ENCODE data around the gene RGMB. TPM values are rescaled to one million over a fixed set of nuclear protein-coding genes. Genes with fewer than 3 reads are reported as not detected.

RGMB gene
- total and polyA plus RNA-seq, 2 of the 13 experiments (the other 11 are each of a cell fraction or from before 2014, with no cell fraction given), result 3.0 to 3.8 TPM

DNA sequence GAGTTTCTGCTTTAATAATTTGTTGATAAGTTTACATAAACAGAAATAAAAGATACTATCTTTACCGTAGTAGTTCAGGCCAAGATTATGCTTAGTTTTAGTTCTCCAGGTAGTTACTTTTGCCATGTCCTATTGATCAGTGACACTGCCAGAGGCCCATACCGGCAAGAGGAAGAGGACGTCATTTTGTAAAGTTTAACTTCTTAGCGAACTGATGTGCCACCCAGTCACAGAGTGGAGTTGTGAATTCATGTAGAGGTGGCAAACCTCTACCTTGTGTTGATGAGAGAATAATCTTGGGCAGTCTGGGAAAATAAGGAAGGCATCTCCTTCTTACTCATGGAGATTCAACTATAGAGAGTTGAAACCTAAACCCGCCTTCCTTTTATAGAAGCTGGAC is 21.8 kb downstream of the RGMB start (continued):
- TF ChIP-seq, protein P1, sequence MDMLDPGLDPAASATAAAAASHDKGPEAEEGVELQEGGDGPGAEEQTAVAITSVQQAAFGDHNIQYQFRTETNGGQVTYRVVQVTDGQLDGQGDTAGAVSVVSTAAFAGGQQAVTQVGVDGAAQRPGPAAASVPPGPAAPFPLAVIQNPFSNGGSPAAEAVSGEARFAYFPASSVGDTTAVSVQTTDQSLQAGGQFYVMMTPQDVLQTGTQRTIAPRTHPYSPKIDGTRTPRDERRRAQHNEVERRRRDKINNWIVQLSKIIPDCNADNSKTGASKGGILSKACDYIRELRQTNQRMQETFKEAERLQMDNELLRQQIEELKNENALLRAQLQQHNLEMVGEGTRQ (IDR thresholded peaks at IDR 0.05; ENCODE audit: low read depth, low read length), result no peak
- TF ChIP-seq, protein P1 (CRISPR knock-in tag; IDR thresholded peaks at IDR 0.05; ENCODE audit: borderline replicate concordance), result no peak
- no peak for TF ChIP-seq NFATC3 (CRISPR knock-in tag; IDR thresholded peaks at IDR 0.05)
- no peak for TF ChIP-seq CAMTA2 (CRISPR knock-in tag; IDR thresholded peaks at IDR 0.05; ENCODE audit: borderline replicate concordance)
- no peak for TF ChIP-seq ZNF326 (CRISPR knock-in tag; IDR thresholded peaks at IDR 0.05; ENCODE audit: borderline replicate concordance)
- no peak for TF ChIP-seq GTF2F1 (IDR thresholded peaks at IDR 0.05; ENCODE audit: low read length)
- TF ChIP-seq, protein P2, sequence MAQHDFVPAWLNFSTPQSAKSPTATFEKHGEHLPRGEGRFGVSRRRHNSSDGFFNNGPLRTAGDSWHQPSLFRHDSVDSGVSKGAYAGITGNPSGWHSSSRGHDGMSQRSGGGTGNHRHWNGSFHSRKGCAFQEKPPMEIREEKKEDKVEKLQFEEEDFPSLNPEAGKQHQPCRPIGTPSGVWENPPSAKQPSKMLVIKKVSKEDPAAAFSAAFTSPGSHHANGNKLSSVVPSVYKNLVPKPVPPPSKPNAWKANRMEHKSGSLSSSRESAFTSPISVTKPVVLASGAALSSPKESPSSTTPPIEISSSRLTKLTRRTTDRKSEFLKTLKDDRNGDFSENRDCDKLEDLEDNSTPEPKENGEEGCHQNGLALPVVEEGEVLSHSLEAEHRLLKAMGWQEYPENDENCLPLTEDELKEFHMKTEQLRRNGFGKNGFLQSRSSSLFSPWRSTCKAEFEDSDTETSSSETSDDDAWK (CRISPR knock-in tag; IDR thresholded peaks at IDR 0.05), result no peak

DNA sequence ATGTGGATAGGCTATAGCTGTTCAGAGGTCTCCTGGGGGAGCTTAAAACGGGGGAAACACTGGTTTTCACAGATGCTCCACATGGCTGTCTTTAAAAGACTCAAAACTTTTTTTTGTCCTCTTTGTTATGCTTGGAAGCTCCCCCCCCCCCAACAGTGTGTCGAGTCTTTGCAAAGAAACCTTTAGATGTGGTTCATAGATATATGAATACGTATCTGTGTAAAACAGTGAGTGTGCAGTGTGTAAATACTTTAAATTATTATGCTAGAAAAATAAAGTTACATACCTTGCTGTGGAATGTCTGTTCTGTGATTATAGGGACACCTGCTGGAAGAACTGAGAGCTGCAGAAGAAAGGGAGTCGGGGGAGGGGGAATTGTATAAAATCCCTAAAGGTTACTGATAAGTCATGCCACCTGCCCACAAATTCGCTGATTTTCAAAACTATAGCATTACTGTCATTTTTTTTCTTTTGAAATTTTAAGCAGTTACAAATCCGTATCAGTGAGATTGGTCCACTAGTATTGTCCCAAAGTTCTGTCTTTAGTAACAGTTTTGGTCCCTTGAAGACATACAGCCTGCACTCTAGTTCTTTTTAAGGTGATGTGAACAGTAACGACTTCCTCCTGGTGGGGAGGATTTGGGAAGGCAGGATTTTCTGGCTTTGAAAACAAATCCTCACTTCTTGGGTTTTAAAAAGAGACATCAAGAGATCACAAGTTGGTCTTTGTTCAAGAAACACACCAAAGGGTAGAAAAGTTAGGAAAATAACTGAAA is 22.9 kb downstream of the RGMB start:
- no TSS peak for BruUV-seq (replicated peaks)
- ChIA-PET POLR2A (interaction anchor here (1.5 kb wide), 1 partner anchor 24 kb away, joined by 5 read pairs; no protein-coding TSS in a partner anchor), CTCF (ENCODE audit: low intra/inter-chr PET ratio, low total read pairs) (interaction anchor here (1.5 to 1.8 kb wide), 3 partner anchors 25 to 29 kb away, joined by 5 to 6 read pairs (median 6); no protein-coding TSS in a partner anchor)
- peak; percentile 56 for FAIRE-seq
- Histone ChIP-seq H3K9ac (ENCODE audit: insufficient read depth, low read depth, low read length) (no peak overlapping the region), H3K27ac (ENCODE audit: extremely low read length, insufficient read depth, low read length) (no peak overlapping the region), H3K79me2 (ENCODE audit: insufficient read depth, low read length) (no peaks in the 10 kb centered on the region), H3K27me3 (ENCODE audit: control insufficient read depth in 1 of 2, insufficient read depth in 2 of 2, low read length in 2 of 2) (no peaks in the 10 kb centered on the region), H3K36me3 (replicated peaks in 1 of 2; ENCODE audit: control insufficient read depth in 1 of 2, insufficient read depth in 2 of 2, low read length in 2 of 2) (peaks cover 5 to 6% of the 10 kb centered on the region in 2 experiments; a peak in 3 of 5 replicates), H2AFZ (ENCODE audit: low read length) (no peak overlapping the region), H3K4me2 (ENCODE audit: low read depth, low read length) (no peak overlapping the region), H3K9me3 (ENCODE audit: low read length) (no peaks in the 10 kb centered on the region), H3K4me1 (ENCODE audit: insufficient read depth, low read length) (no peaks in the 10 kb centered on the region), H3K4me3 (replicated peaks in 1 of 3; ENCODE audit: insufficient read depth in 1 of 3, low read depth in 2 of 3, low read length in 3 of 3) (no peak overlapping the region), H4K20me1 (ENCODE audit: insufficient read depth, low read length) (no peaks in the 10 kb centered on the region)
- intact Hi-C loops (cut with micrococcal nuclease; ENCODE audit: unreplicated experiment) (loop anchor here (1.0 kb wide), 1 partner anchor 27 kb away; no protein-coding TSS in a partner anchor), in situ Hi-C loops (cut with HindIII; ENCODE audit: extremely low pct_ligation_motif_present, low pct_unique_long_range_greater_than_20kb) (no loop called here)
- 8% methylated on average over 7 of the region's 7 CpGs for WGBS (ENCODE audit: low lambda C conversion rate)
- peak; percentile 62 for DNase-seq (ENCODE audit: low spot score)
- TF ChIP-seq GATAD2A (CRISPR knock-in tag; IDR thresholded peaks at IDR 0.05) (peak; percentile 16; the same call in 1 of the 2 replicates), SNRNP70 (IDR thresholded peaks at IDR 0.05; ENCODE audit: low read depth, low read length) (no peak), TEAD3 (CRISPR knock-in tag; optimal IDR thresholded peaks at IDR 0.05; ENCODE audit: borderline replicate concordance) (peak; percentile 35), ZNF713 (CRISPR knock-in tag; IDR thresholded peaks at IDR 0.05) (no peak), STAG1 (CRISPR knock-in tag; IDR thresholded peaks at IDR 0.05) (peak; percentile 67), RAD21 (CRISPR knock-in tag; IDR thresholded peaks at IDR 0.05) (peak; percentile 47; the same call in 1 of the 2 replicates), ZNF180 (CRISPR knock-in tag; IDR thresholded peaks at IDR 0.05; ENCODE audit: borderline replicate concordance, low read depth) (no peak), SMC3 (IDR thresholded peaks at IDR 0.05; ENCODE audit: low read length) (peak; percentile 60)
- TF ChIP-seq, protein P3, sequence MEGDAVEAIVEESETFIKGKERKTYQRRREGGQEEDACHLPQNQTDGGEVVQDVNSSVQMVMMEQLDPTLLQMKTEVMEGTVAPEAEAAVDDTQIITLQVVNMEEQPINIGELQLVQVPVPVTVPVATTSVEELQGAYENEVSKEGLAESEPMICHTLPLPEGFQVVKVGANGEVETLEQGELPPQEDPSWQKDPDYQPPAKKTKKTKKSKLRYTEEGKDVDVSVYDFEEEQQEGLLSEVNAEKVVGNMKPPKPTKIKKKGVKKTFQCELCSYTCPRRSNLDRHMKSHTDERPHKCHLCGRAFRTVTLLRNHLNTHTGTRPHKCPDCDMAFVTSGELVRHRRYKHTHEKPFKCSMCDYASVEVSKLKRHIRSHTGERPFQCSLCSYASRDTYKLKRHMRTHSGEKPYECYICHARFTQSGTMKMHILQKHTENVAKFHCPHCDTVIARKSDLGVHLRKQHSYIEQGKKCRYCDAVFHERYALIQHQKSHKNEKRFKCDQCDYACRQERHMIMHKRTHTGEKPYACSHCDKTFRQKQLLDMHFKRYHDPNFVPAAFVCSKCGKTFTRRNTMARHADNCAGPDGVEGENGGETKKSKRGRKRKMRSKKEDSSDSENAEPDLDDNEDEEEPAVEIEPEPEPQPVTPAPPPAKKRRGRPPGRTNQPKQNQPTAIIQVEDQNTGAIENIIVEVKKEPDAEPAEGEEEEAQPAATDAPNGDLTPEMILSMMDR (CRISPR knock-in tag; IDR thresholded peaks at IDR 0.05), result peak; percentile 71
- peak; percentile 88 for ATAC-seq

Measured in HepG2 (cell line).